NCI-H128 (cell line): Measurements from ENCODE around the gene TMEM247.

ENCODE experiments used
- DNase-seq: peaks from one replicate; lab custom pipeline; 2025; ENCODE audit not compliant: unreplicated experiment; lab: John Stamatoyannopoulos, UW

TMEM247 gene

DNA sequence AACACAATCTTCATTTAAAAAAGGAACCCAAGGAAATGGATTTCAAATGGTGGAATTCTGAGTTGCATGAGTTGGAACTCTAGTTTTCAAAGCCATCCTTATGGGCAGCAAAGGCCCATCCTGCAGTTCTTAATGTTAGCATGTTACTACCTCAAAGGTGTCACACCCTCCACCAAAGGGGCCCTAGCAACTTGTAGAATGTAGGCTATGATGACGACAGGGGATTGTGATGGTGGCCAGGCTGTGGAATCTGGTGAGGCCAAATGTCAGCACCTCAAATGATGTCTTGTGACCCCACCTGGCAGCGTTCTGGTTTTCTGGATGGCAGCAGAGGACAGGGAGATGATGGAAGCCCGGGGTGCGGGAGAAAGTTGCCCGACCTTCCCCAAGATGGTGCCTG, at the start of gene TMEM247:
Gene TMEM247 (plus strand): TSS at position 301 of the 400 bp plus-strand sequence.
- DNase-seq: no peak

DNA sequence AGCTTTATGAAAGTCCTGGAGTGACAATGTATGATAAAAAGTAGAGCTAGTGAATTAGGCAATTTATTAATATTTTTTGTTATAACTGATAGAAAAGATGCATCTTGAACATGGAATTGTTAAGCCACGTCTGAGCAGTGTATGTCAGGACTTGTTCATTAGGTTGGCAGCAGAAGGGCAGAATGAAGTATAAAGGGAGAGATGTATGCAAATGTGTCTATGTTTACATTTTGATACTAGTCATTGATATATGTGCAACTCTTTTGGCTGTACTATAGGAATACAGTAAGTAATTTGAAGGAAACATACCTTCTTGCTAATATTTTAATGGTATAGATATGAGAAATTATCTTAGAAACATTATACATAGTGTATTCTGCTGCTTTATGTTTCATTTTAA, 49.0 kb upstream of the TMEM247 start:
- DNase-seq: no peak

DNA sequence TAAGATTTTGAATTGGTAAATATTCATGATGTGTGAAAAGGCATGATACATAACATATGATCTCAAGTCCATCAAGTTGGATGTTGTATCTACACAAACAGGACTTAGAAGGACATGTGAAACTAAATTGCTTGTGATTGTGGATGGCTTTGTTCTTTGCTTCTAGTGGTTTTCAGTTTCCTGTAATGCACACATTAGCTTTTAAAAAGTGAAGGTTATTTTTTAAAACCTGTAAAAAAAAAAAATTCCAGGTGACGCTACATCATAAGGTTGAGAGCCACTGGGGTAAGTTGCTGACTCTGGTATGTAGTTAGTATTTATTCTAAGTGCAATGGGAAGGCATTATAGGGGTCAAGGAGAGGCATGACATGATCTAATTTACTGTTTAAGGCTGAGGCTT, 48.4 kb upstream of the TMEM247 start:
- no peak for DNase-seq

DNA sequence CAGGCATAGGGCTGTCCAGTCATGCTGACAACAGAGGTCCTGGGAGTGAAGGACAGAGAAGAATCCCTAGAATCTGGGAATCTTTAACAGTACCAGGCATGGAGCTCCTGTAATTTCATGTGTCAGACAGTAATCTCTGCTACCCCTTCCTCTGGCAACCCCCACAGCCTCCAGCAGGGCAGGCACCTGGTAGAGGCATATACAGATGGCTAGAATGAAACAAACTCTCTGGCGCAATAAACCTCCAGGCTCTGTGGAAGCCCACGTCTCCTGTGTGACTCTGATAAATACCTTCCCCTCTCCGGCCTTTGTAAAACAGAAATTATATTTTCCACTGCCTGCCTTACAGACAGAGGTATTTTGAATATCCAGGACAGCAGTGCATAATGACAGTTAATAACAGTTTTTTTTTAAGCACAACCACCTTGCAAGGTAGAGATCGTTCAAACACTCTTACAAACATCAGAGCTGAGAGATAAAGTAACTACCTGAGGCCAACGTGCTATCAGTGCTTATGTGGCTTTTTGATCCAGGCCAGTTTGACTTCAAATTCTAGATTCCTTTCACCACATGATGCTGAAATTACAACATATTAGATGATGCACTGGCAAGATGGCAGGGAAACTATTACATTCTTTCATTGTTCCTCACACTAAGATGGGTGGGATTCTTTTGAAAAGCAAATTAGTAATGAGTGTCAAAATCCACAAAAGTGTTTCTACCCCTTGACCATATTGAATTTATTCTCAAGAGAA, 47.7 kb upstream of the TMEM247 start:
- DNase-seq: no peak

DNA sequence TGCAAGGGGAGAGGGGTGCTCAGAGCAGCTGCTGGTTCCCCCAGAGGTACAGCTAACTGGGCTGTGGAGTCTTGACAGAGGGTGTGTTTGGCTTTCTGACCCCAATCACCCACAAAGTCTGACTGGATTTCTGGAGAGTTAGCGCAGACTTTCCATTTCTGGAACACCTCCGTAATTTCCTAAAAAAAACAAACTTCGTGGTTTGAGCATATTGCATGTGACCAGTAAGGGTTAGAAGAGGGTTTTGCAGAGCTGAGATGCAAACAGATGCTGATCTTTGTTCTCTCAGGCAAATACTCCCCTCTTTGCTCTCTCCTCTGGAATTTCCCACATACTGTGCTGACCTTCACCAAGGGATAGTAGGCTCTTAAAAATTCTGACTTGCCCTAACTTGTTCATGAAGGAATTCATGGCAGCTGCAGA, 44.5 kb upstream of the TMEM247 start:
- no peak for DNase-seq

DNA sequence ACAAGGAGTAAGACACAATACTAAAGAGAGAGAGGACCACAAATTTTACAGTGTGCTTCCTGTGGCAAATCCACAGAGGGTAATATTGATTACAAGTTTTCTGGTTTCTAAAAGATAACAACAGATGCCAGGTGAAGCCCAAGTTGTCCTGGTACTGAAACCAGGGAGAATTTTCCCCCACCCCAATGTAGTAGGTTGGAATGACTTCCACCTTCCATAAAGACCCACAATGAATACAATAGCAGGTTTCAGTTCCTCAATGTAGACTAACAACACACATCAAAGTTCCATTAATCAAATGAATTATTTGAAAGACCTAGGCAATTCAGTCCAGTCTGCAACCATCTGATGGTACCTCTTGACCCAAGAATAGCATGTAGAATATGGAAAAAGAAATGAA, 44.0 kb upstream of the TMEM247 start:
- no peak for DNase-seq

DNA sequence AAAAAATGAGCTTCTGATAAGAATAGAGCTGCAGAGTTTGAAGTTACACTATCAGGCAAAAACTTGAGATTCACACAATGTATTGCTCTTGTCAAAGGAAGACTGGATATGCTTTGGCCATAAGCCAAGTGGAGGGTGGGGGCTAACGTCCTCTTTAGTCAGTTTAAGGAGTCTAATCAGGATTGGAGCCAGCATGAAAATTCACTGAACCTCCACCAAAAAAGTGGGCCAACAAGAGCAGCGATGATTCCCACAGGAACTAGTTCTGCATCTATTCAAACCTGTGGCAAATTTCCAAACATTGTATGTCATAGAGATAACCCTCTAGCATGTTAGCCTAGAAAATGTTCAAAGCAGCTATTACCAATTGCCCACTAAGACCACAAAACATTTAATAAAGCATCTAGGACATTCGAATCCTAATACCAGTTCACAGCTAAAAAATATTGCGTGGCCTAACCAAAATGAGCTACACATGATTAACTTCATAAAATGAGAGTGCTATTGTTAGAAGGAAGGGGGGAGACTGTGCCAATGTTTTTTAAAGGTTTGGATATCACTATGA, 43.5 kb upstream of the TMEM247 start:
- no peak for DNase-seq

DNA sequence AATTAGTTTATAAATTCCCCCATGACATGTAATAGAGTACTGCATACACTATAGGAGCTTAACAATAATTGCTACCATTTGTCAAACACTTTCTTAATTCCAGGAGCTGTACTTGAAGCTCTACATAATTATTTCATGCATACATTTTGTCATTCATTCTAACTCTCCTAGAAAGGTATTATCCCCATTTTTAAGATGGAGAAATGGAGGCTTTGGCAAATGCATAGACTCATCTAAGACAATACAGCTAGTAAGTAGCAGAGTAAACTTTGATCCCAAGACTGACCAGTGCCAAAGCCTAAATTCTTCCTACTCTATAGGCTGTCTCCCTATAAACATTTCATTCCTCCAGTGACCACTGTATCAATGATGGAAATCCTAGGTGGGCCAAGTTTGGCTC, 42.6 kb upstream of the TMEM247 start:
- DNase-seq: no peak

DNA sequence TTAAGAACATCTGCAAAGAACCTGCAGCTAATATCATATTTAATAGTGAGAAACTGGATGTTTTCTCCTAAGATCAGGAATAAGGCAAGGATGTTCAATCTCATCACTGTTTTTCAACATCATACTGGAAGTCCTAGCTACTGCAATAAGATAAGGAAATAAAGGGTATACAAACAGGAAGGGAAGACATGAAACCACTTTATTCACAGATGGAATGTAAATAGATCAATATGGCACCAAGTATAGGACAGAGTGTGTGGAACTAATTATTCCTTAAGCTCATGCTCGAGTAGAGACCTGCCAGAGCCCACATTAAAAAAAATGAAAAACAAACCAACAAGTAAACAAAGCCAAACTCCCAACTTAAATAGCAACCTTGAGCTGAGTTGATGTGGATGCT, 41.3 kb upstream of the TMEM247 start:
- DNase-seq: no peak

DNA sequence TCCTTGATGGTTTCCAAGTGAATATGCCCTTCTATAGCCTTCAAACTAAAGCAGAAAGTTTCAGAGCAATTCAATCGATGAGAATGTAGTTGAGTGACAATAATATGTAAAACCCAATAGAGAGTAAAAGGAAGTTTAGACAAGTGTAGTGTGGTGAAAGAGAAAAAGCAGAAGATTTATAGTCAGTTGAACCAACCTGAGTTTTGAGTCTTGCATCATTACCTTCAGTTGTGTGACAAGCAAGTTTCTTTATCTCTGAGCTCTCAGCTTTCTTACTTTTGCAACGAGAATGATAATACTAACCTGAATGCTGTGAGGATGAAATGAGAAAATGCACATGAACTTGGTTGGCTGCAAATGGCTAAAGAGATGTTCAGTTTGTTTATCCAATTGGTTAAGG, 40.6 kb upstream of the TMEM247 start:
- DNase-seq: no peak

DNA sequence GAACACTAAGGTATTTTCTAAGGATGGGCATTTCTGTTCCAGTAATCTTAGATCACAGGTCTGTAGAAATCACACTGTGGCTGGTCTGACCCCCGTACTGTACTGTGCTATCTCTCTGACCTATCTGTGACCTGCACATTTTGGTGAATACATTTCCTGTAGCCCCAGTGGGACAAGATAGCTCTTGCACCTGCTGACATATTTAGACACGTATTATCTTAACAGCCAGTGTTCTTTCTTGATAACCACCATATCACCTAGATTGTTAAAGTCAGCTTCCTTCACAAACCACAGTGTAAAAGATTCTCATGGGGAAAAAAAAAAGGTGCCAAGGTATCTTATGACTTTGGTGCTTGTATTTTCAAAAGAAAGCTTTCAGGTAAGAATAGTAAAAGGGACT, 39.8 kb upstream of the TMEM247 start:
- no peak for DNase-seq

DNA sequence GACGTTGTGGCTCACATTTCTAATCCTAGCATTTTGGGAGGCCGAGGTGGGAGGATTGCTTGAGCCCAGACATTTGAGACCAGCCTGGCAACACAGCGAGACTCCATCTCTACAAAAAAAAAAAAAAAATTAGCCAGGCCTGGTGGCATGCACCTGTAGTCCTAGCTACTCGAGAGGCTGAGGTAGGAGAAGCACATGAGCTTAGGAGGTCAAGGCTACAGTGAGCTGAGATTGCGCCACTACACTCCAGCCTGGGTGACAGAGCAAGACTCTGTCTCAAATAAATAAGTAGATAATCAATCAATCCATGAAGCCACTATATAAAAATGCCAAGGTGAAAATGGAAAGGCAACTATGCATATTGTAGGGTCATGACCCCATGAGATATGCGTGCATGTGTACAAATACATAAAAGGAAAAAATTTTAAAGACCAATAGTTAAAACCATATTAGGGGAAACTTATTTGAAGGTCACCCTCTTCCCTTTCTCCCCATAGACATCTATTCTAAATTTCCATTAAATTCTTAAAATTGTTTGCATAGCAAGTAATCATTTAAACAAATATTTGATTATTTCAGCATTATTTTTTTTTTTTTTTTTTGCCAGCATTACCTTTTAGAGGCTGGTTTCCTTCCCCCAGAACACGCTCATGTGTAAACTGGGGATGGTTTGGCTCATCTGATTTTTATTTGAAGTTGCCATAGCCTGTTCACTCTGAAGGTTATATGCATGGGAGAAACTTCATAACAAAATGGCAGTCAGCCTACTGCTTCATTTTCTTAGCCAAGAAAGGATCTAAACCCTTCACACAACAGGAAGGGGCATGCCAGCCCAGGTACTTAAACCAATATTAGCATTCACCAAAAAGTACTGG, 37.3 kb upstream of the TMEM247 start:
- no peak for DNase-seq

DNA sequence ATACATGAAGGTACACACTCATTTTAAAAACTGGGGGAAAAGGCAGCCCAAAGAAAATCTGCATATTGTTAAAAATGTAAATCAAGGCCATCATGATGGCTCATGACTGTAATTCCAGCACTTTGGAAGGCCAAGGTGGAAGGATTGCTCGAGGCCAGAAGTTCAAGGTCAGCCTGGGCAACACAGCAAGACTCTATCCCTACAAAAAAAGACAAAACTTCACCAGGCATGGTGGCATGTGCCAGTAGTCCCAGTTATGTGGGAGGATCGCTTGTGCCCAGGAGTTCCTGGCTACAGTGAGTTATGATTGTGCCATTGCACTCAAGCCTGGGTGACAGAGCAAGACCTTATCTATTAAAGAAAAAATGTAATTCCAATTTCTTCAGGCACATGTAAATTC, 34.6 kb upstream of the TMEM247 start:
- DNase-seq: no peak

DNA sequence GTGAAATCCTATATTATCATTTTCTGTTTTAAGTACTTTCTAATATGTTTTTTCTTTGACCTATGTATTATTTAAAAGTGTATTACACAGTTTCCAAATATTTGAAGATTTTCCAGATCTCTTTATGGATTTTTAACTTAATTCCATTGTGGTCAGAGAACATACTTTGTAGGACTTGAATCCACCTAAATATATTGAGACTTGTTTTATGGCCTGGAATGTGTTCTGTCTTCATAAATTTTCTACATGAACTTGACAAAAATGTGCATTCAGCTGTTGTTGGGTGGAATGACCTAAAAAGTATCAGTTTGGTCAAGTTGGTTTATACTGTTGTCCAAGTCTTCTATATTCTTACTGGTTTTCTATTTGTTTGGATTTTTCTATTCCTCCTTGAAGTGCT, 33.8 kb upstream of the TMEM247 start:
- DNase-seq: no peak

DNA sequence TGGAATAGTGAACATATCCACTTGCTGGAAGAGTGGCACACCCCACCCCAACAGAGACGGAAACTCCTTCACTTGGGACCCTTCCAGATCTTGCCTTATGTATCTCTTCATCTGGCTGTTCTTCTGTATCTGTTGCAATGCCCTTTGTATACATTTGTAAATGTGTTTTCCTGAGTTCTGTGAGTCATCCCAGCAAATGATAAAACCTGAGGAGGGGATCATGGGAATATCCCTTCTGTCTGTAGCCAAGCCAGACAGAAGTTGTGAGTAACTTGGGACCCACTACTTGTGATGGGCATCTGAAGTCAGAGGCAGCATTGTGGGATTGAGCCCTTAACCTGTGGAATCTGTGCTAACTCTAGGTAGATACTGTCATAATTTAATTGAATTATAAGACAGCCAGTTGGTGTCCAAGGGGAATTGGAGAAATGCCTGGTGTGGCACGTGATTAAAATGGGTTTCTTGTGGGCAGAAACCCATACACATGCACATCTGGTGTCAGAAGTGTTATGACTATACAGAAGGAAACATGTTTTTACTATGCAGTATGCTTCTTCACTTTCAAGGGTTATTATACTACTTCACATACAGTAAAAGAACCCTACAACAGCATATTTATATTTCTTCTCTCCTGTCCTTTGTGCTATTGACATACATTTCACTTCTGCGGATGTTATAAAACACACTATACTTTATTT, 32.3 kb upstream of the TMEM247 start:
- no peak for DNase-seq

DNA sequence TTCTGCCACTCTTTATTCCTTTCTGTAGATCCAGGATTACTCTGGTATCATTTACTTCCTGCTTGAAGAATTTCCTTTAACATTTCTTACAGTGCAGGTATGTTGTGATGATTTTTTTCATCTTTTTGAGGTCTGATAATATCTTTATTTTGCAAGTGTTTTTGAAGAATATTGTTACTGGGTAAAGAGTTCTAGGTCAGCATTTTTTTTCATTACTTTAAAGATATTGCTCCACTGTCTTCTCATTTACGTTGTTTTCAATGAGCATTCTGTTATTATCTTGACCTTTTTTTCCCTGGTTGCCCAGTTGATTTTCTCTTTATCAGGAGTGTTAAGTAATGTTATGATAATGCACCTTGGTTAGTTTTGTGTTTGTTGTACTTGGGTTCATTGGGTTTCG, 31.7 kb upstream of the TMEM247 start:
- no peak for DNase-seq

DNA sequence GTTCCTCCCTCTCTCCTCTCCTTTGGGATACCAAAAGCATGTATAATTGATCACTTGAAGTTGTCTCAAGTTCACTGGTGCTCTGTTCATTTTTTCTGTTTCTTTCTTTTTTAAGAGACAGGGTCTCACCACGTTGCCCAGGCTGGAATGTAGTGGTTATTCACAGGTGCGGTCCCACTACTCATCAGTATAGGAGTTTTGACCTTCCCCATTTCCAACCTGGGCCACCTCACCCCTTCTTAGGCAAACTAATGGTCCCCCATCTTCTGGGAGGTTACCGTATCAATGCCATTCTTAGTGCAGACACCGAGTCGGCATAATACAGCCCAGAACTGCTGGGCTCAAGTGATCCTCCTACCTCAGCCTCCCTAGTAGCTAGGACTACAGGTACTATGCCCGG, 31.3 kb upstream of the TMEM247 start:
- DNase-seq: no peak

DNA sequence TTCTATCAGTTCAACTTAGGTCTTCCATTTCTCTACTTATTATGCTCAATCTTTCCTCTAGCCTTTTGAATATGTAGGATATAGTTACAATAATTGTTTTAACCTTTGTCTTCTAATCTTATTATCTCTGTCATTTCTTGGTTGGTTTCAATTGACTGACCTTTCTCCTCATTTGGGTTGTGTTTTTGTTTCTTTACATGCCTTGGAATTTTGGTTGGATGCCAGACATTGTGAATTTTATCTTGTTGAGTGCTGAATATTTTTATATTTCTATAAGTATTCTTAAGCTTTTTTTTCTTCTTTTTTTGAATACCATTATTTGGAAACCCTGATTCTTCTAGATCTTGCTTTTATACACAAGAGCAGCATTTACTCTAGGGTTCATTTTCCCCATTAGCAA, 30.7 kb upstream of the TMEM247 start:
- no peak for DNase-seq

DNA sequence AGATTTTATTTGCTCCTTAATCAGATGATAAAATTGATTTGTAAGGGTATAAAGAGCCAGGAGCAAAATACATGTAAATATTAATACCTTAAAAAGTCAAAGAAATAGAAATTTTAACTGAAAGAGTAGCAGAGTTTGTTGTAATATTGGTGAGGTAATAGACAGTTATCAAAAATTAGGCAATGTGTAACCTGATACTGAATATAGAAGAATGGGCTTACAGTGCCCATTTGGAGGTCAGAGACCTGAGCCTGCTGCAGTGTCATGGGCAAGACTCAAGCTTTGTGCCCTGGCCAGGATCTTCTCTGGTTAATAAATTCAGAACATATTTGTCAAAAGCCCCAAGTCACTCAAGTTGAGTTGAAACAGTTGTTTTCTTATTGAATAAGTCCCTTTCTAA, 29.7 kb upstream of the TMEM247 start:
- no peak for DNase-seq

DNA sequence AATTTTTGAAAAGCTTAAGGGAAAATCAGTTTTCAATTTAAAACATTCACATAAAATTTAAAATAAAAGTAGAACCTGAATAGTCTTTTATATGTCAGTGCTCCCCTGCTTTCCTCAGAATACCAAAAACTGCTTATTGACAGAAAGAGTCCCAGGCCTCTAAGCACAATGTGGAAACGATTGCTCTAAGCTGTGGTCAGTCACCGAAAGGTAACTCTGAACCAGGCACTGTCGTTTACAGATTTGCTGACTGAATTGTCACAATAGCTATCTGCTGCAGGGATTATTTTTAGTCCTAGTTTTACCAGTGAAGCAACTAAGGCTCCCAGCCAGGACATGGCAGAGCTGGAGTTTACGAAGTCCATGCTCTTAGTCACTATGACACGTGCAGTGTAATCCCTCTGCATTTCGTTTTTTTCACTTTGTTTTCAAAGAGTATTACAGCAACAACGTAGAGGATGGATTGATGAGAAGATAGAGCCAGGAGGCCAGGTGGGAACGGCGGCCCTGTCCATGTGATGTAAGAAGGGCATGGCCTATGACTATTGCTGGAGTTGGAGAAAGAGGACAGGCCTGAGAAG, 28.1 kb upstream of the TMEM247 start:
- no peak for DNase-seq

DNA sequence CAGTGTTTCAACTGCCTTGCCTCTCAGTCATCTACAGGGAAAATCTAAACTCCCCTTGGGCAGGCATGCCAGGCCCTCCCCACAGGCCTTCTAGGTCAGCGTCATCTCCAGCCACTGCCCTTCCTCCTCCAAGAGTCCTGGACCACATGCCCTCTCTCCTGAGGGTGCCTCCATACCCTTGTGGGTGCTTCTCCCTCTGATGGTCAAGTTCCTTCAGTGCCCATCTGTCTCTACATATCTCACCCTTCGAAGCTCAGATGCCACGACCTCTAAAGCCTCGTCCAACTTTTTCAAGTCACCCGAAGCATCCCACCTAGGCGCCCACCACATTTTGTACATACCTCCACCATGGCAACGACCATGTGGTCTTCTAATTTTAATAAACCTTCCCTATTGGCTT, 22.6 kb upstream of the TMEM247 start:
- no peak for DNase-seq
